ENCODE results near the gene GALK1.

The GALK1 gene

DNA sequence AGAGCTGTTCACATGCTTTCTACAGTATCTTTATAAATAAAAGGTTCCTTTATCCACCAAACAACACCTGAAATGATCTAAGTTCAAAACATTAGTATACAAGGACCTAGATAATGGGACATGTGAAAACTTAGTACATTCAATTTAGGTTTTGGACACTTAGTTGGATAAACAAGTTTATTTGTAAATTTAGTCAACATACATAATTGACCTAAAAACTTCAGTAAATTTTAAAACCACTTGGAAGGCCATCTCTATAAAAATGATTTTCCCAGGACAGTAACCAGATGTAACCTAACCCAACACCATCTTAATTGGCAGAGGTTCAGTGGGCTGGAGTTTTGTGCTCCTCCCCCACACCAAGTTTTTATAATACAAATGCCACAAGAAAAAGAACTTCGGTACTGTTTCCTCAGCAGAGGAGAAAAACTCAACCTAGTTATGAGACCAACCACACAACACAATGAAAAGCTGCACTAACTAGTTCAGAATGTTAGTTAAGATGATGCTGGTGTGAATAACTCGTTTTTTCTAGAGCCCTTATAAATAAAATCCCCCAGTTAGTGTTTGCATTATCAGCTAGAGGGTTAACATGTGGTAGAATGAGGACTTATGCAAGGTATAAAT is 12.4 kb upstream of the GALK1 start:
- Histone ChIP-seq H3F3A (ENCODE audit: insufficient read depth, low read length) (peaks cover 45% of the 10 kb centered on the region), H3K9me2 (replicated peaks; ENCODE audit: insufficient read depth, low read length) (no peaks in the 10 kb centered on the region), H3K9me3 (replicated peaks; ENCODE audit: insufficient read depth, low read length) (no peaks in the 10 kb centered on the region), H4K20me1 (ENCODE audit: insufficient read depth, low read length) (peaks cover 26% of the 10 kb centered on the region), H3K4me1 (ENCODE audit: low read length) (peaks cover 5% of the 10 kb centered on the region; the same call in 1 of the 2 replicates), H3K79me2 (ENCODE audit: low read length) (peaks cover 21% of the 10 kb centered on the region), H2AFZ (ENCODE audit: low read length) (no peak overlapping the region), H3K27ac (ENCODE audit: low read length) (no peak overlapping the region), H3K4me2 (ENCODE audit: low read depth, low read length) (no peak overlapping the region), H3K4me3 (ENCODE audit: low read length) (0 out of 2 replicates have a peak overlapping the region, but pooled peaks have one; percentile 81), H3K9ac (ENCODE audit: low read length) (peak overlapping the region; percentile 96; the same call in 1 of the 2 replicates), H3K36me3 (replicated peaks; ENCODE audit: insufficient read depth, low read length) (peaks cover 10% of the 10 kb centered on the region; the same call in 1 of the 2 replicates), H3K27me3 (replicated peaks; ENCODE audit: insufficient read depth, low read length) (no peaks in the 10 kb centered on the region)
- TF ChIP-seq, protein P1, sequence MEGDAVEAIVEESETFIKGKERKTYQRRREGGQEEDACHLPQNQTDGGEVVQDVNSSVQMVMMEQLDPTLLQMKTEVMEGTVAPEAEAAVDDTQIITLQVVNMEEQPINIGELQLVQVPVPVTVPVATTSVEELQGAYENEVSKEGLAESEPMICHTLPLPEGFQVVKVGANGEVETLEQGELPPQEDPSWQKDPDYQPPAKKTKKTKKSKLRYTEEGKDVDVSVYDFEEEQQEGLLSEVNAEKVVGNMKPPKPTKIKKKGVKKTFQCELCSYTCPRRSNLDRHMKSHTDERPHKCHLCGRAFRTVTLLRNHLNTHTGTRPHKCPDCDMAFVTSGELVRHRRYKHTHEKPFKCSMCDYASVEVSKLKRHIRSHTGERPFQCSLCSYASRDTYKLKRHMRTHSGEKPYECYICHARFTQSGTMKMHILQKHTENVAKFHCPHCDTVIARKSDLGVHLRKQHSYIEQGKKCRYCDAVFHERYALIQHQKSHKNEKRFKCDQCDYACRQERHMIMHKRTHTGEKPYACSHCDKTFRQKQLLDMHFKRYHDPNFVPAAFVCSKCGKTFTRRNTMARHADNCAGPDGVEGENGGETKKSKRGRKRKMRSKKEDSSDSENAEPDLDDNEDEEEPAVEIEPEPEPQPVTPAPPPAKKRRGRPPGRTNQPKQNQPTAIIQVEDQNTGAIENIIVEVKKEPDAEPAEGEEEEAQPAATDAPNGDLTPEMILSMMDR (IDR thresholded peaks at IDR 0.05; ENCODE audit: low read length) = no peak
- TF ChIP-seq EZH2 (optimal IDR thresholded peaks at IDR 0.05; ENCODE audit: low read depth, low read length) (no peak), EZH2phosphoT487 (IDR thresholded peaks at IDR 0.05; ENCODE audit: low read length) (no peak)
- DNase-seq = no peak

DNA sequence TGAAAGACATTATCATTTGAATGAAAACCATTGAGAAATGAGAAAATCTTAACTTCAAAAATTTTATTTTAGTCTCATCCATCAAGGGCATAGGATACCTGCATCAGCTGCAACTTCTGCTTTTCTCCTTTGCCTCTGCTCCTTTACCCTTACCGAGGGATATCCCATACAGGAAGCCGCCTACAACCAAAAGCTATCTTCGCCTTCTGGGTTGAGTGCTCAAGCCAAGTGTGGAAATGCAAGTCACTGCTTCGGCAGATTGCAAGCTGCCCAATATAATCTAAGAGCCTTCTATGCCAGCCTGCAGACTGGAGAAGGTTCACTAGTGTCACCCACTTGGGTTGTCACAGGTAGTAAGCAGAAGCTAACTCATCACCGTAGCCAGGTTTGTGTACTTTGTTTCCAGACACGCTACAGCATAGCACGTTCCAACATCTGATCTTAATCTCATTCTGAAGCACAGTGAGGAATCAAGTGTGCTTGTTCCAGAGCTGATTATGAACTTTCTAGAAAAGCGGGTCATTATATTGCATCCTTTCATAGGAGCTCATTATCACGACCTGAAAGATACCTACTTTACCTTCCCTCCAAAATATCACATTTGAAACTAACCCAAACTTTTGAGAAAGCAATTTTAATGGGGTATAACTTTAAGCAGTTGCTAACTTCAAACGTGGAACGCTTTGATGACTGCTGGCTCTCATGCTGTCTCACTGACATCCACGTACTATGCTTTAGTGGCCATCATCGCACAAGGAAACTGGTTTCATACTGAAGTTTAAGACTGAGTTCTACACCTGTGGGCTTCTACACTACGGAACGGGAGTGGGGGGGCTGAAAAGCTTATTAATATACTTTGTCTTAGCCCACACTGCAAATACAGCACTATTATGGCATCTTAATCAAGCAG is 11.6 kb upstream of the GALK1 start:
- no peaks in the 10 kb centered on the region for H3K9me2 ChIP-seq (replicated peaks; ENCODE audit: insufficient read depth, low read length)
- TF ChIP-seq EZH2 (optimal IDR thresholded peaks at IDR 0.05; ENCODE audit: low read depth, low read length) = no peak
- TF ChIP-seq, protein P1 (IDR thresholded peaks at IDR 0.05; ENCODE audit: low read length) = no peak
- TF ChIP-seq EZH2phosphoT487 (IDR thresholded peaks at IDR 0.05; ENCODE audit: low read length) = no peak
- H3F3A ChIP-seq (ENCODE audit: insufficient read depth, low read length) = peaks cover 45% of the 10 kb centered on the region
- H3K27me3 ChIP-seq (replicated peaks; ENCODE audit: insufficient read depth, low read length) = no peaks in the 10 kb centered on the region
- 0 out of 2 replicates have a peak, but pooled peaks cover 4% of the 10 kb centered on the region for H3K4me1 ChIP-seq (ENCODE audit: low read length)
- no peak overlapping the region for H3K4me2 ChIP-seq (ENCODE audit: low read depth, low read length)
- H3K27ac ChIP-seq (ENCODE audit: low read length) = no peak overlapping the region
- no peak overlapping the region for H2AFZ ChIP-seq (ENCODE audit: low read length)
- H3K9me3 ChIP-seq (replicated peaks; ENCODE audit: insufficient read depth, low read length) = no peaks in the 10 kb centered on the region
- no peak overlapping the region for H3K4me3 ChIP-seq (ENCODE audit: low read length)
- peaks cover 26% of the 10 kb centered on the region for H4K20me1 ChIP-seq (ENCODE audit: insufficient read depth, low read length)
- no peak for DNase-seq
- peaks cover 10% of the 10 kb centered on the region; the same call in 1 of the 2 replicates for H3K36me3 ChIP-seq (replicated peaks; ENCODE audit: insufficient read depth, low read length)
- H3K79me2 ChIP-seq (ENCODE audit: low read length) = peaks cover 21% of the 10 kb centered on the region
- H3K9ac ChIP-seq (ENCODE audit: low read length) = no peak overlapping the region

DNA sequence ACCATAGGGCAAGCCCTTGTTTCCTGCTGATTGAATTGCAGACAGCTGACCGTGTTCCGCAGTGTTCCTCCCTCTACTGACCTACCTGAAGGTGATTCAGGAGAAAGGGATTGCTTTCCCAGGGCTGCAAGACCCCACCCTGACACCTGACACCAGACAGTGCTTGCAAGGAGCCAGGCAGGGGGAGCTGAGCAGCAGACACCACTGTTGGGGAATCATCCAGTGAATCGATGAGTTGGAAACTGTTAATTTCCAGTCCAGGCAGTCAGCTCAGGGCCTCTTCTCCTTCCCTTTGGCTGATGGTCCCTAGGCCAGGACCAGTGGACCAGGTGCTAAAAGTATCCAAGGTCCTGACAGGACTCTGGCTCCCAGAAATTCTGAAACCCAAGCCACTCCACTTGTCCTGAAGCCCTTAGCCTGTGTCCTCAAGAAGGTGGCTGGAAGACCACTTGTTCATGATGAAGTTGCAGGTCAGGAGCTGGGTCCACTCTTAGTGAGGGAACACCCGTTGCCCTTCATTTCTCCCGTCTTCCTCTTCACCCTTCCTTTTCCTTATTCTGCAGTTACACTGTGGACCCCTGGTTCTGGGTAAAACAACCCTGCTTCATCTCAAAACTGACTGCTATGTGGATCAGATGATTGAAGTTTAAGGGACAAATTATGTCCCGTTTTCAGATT is 10.1 kb upstream of the GALK1 start:
- Histone ChIP-seq H3K36me3 (replicated peaks; ENCODE audit: insufficient read depth, low read length) (peaks cover 10% of the 10 kb centered on the region; the same call in 1 of the 2 replicates), H3K9me2 (replicated peaks; ENCODE audit: insufficient read depth, low read length) (no peaks in the 10 kb centered on the region), H3K9me3 (replicated peaks; ENCODE audit: insufficient read depth, low read length) (no peaks in the 10 kb centered on the region), H3K4me1 (ENCODE audit: low read length) (no peaks in the 10 kb centered on the region), H2AFZ (ENCODE audit: low read length) (no peak overlapping the region), H3K4me2 (ENCODE audit: low read depth, low read length) (no peak overlapping the region), H3K9ac (ENCODE audit: low read length) (no peak overlapping the region), H3F3A (ENCODE audit: insufficient read depth, low read length) (peaks cover 40% of the 10 kb centered on the region), H3K27me3 (replicated peaks; ENCODE audit: insufficient read depth, low read length) (no peaks in the 10 kb centered on the region), H3K27ac (ENCODE audit: low read length) (no peak overlapping the region), H4K20me1 (ENCODE audit: insufficient read depth, low read length) (peaks cover 26% of the 10 kb centered on the region), H3K4me3 (ENCODE audit: low read length) (no peak overlapping the region), H3K79me2 (ENCODE audit: low read length) (peaks cover 21% of the 10 kb centered on the region)
- no peak for DNase-seq
- TF ChIP-seq, protein P1 (IDR thresholded peaks at IDR 0.05; ENCODE audit: low read length) = no peak
- no peak for TF ChIP-seq EZH2 (optimal IDR thresholded peaks at IDR 0.05; ENCODE audit: low read depth, low read length)
- no peak for TF ChIP-seq EZH2phosphoT487 (IDR thresholded peaks at IDR 0.05; ENCODE audit: low read length)
